GM19193 (cell line): ENCODE measurements around the gene PATL1.

Experiments used
- POLR2A ChIP-seq: IDR thresholded peaks from 4 replicates; pipeline ENCODE4 v1.6.1; 2011; ENCODE audit not compliant: insufficient read depth, insufficient read length; ENCODE audit errors: extremely low read depth

Gene PATL1

GRCh38 chr11:59644528-59644927, 24.3 kb downstream of the PATL1 start:
- TF ChIP-seq POLR2A = no peak

- no peak for TF ChIP-seq POLR2A
Measured at GRCh38 chr11:59643390-59643789, 25.4 kb downstream of the PATL1 start.

- TF ChIP-seq POLR2A = no peak
Measured at GRCh38 chr11:59641156-59641555, 27.7 kb downstream of the PATL1 start.

GRCh38 chr11:59630493-59630892, 38.3 kb downstream of the PATL1 start:
- TF ChIP-seq POLR2A = no peak

GRCh38 chr11:59629996-59630395, 38.8 kb downstream of the PATL1 start:
- TF ChIP-seq POLR2A = no peak

- TF ChIP-seq POLR2A = no peak
Measured at GRCh38 chr11:59625703-59626102, 43.1 kb downstream of the PATL1 start.

- no peak for TF ChIP-seq POLR2A
Measured at GRCh38 chr11:59617876-59618275, 51.0 kb downstream of the PATL1 start.

GRCh38 chr11:59616396-59616982, 52.3 kb downstream of the PATL1 start:
- peak; percentile 62 for TF ChIP-seq POLR2A

- TF ChIP-seq POLR2A = peak; percentile 81
Measured at GRCh38 chr11:59615637-59616395, 53.0 kb downstream of the PATL1 start, which contains the start of gene OSBP. Gene OSBP, minus strand, starts transcription at chr11:59615774. Its CDS starts 110 bp downstream, at chr11:59615664.

- TF ChIP-seq POLR2A = no peak
Measured at GRCh38 chr11:59615120-59615636, 53.7 kb downstream of the PATL1 start.

GRCh38 chr11:59614277-59615119, 54.3 kb downstream of the PATL1 start:
- no peak for TF ChIP-seq POLR2A

GRCh38 chr11:59611570-59612565, 57.0 kb downstream of the PATL1 start:
- TF ChIP-seq POLR2A = no peak

- TF ChIP-seq POLR2A = no peak
Measured at GRCh38 chr11:59610289-59610688, 58.5 kb downstream of the PATL1 start.
